GM18499 (cell line): ENCODE results near the gene DCAF15.

Experiments
- ATAC-seq: cut with Tn5 transposase; IDR thresholded peaks from one replicate; pipeline ENCODE4 v1.9.1; 2021; ENCODE audit warnings: moderate number of reproducible peaks; ENCODE audit not compliant: insufficient read depth, unreplicated experiment

The DCAF15 gene

DNA sequence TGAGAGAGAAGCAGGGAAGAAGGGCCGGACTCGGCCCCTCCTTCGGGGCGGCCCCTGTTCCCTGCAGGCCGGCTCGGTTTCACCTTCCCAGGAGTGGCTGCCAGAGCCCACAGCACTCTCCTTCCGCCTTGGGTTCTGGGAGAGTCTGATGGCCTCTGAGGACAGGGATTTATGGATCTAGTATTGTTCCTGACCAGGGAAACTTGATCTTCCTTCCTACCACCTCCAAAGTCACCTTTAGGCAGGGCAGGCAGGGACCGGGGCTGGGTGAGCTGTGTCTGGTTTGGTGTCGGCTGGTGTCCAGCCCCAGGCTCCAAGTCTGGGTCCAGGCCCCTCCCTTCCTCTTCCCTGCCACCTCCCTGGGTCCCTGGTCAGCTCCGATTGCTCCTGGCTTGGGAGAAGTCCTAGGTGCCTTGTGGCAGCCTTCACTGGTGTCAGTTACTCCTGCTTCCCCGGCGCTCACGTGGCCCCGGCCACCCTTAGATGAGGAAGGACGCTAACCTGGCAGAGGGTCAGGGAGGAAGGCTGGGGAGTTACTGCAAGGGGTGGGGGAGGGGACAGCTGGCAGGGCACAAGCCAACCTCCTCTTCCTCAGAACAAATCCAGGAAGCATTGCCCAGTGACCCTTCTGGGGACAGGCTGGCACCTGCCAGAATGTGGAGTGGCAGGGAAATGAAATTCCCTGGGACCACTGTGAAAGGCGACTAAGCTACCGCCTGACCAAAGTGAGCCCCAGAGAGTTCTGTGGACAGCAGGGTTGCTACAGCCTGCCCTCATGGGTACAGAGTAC lies 35.0 kb downstream of the DCAF15 start:
- ATAC-seq: no peak

- no peak for ATAC-seq
These were observed 37.2 kb downstream of the DCAF15 start for GRCh38 chr19:13989487-13989886.

GRCh38 chr19:13990085-13990484 lies 37.8 kb downstream of the DCAF15 start:
- no peak for ATAC-seq

- ATAC-seq: no peak
These were observed 39.7 kb downstream of the DCAF15 start for GRCh38 chr19:13992025-13992424.

DNA sequence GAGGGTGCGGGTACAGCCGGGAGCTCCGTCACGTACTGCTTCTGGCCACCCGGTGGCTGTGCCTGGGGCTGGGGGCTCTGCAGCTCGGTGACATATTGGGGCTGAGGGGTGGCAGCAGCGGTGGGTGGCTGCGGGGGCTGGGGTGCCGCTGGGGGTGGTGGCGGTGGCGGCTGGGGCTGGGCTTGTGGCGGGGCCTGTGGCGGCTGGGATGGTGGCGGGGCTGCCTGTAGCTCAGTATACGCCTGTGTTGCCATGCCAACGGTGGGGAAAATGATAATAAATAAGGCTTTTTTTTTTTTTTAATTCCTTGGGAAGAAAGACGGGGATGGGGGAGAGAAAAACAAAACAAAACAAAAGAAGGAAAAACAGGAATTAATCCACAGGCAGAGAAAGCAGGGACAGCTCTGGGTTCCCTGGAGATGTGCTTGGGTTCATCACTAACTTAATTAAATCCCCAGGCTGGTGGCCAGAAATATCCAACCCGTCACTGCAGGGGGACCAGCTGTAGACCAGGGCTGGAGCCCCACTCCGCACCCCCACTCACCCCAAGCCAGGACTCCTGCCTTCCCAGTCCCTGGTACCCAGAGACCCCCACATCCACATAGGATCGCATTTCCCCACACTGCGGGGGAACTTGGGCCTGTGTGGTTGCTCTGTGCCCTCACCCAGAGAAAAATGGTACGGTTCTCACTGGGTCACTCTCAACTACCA lies 41.4 kb downstream of the DCAF15 start:
- ATAC-seq: no peak

DNA sequence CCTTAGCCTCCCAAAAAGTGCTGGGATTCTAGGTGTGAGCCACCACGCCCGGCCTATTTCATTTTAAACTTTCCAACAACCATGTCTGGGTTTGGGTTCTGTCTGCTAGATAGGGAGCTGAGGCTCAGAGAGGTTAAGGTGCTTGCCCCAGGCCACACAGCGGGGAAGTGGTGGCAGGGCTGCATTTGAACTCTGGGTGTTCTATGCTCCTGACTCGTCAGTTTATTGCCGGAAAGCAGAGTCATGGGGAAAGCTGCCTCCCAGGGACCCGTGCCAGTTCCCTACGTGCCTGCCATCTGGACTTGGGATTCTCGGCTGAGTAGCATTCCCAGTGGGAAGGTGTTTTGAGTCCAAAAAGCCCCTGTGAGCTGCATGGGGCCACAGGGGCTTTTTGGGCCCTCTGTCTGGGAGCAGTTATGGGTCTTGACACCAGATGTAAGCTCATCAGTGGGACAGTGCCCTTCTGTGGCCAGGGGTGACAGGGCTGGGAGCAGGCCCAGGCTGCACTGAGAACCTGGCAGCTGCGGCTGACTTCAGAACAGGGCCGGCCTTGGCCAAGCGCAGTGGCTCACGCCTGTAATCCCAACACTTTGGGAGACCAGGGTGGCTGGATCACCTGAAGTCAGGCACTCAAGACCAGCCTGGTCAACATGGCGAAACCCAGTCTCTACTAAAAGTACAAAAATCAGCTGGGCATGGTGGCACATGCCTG lies 42.9 kb downstream of the DCAF15 start:
- no peak for ATAC-seq

GRCh38 chr19:13995878-13996765 lies 43.8 kb downstream of the DCAF15 start:
- no peak for ATAC-seq

DNA sequence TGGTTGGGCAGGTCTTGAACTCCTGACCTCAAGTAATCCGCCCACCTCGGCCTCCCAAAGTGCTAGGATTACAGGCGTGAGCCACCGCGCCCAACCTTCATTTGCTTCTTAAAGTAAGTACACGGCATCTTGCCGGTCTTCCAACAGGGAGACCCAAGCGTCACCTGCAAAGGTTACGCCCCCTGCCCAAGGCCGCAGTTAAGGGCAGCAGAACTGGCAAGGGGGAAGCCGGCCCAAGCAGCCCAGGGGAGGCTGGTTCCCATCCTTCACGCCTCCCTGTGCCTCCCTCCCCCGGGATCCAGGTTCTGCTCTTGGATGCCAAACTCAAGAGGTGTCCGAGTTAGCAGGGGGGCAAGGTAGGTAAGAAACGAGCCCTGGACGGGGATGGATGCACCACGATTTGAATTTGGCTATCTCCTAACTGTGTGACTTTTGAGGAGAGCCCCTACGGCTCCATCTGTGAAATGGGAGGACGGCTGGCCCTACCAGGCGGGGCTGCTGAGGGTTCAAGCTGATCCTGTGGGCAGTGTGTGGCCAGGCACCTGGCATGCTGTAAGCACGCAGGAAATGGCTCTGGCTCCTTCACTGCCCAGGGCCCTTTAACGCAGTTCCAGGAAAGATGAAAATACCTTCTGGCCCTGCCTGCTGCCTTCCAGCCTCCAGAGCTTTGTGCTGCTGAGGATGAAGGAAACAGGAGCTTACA lies 44.8 kb downstream of the DCAF15 start:
- no peak for ATAC-seq

DNA sequence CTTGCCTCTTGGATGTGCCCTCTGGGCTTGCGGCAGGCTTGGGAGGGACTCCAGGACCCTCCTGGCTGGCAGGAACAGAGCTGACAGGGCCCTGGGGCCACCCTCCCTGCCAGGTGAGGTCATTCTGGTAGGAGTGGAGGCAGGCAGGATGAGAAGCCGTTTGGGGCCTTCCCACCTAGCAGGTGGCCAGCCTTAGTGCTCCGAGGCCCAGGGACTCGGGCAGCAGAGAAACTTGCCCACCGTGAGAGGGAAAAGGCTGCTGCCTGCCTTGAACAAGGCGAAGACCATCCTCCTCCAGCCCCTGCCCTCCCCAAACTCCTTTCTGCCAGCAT lies 45.3 kb downstream of the DCAF15 start:
- ATAC-seq: no peak

DNA sequence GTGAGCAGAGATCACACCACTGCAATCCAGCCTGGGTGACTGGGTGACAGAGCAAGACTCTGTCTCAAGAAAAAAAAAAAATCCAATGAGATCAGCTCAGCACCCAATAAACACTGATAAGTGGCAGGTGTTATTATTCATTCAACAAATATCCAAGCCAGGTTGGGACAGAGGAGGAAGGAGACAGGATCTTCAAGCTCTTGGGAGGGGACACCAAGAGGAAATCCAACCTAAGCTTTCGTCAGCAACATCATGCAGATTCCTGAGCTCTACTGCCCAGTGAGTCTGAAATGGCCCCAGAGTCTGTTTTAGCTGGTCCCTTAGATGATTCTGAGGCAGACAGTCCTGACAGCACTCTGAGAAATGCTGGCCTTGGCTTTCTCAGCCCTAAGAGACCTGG lies 46.1 kb downstream of the DCAF15 start:
- no peak for ATAC-seq

DNA sequence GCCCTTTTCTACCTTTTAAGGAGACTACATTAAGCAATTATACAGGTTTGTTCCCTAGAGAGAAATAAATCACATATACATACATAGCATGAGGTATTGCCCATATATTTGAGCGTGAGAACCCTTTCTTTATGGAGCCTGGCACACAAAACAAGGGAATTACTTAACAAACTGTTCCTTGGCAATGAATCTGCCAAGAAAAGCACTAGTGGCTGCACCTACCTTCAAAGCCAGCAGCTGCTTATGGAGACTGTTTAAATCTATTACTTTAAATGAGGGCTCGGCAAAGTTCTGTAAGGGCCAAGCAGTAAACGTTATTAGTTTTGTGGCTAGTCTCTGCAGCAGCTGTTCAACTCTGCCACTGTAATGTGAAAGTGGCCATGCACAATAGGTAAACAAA lies 46.8 kb downstream of the DCAF15 start:
- ATAC-seq: no peak

GRCh38 chr19:14000691-14001375 lies 48.5 kb downstream of the DCAF15 start:
- no peak for ATAC-seq

DNA sequence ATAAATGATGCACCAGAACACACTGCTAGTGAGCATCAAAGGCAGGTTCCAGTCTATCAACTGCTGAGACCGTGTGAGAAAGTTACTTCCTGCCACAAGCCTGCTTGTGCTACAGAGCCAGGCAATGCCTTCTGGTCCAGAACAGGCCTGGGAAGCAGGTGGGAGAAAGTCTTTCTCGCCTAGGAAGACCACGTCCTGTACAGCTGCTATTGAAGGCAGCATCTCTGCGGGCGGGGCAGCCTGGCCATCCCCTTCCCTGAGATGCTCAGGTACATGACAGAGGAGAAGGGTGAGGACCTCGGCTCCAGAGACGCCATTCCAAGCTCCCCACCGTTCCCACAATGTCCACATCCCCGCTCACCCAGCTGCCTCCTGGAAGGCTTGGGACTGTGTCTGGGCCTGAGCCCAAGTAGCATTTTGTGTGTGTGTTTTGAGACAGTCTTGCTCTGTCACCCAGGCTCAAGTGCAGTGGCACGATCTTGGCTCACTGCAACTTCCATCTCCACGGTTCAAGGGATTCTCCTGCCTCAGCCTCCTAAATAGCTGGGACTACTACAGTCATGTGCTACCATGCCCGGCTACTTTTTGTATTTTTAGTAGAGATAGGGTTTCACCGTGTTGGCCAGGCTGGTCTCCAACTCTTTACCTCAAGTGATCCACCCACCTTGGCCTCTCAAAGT lies 50.4 kb downstream of the DCAF15 start:
- ATAC-seq: no peak

- no peak for ATAC-seq
These were observed 51.1 kb downstream of the DCAF15 start for GRCh38 chr19:14003251-14004055.

DNA sequence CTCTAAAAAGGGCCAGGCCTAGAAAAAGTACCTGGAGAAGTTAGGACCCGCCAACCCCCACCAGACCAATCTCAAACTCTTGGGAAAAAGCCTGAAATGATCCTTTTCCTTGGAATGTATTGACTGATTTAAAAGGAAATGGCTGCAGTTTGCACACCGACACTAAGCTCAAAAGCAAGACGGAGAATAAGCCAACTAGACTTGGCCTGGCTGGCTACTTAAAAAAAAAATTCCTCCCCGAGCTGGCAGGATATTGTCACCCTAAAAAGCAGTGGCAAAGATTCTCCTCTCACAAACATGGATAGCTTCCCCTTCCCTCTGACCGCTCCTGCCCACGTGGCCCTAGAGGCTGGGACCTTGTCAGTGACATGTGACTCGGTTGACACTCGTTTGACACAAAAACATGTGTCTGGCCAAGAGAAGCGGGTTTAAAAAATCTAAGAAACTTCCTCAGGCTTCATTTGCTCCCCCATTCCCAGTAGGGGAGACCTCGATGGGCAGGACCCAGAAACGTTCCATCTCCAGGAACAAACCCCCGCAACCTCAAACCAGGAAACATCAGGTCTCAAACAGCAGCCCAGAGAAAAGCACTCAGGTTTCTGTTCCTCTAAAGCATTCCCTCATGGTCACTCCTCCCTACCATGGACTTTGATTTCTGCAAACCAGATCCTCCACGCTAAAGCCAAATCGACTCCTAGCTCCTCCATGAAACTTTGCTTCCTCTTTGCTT lies 52.5 kb downstream of the DCAF15 start:
- ATAC-seq: no peak

- no peak for ATAC-seq
These were observed 53.2 kb downstream of the DCAF15 start for GRCh38 chr19:14005349-14006084.
